Stimulated activated naive CD8-positive, alpha-beta T cell treated with anti-CD3 and anti-CD28 coated beads, Interleukin-15, Interleukin-2, amounts not matched to agents 100 U/mL and 50 U/mL, for 24 hours (primary cell): Measurements from ENCODE around the gene MSMO1.
"Not testable (repeated sequence)": the region's sequence is repeated elsewhere in the genome, so short reads cannot be mapped to it uniquely, and the experiment has no call there.

ENCODE experiments used
- ATAC-seq: fragments of 150-1000 bp; cut with Tn5 transposase; one replicate; pipeline ENCODE4 v1.10.0; 2021
- DNase-seq: peaks from one replicate; pipeline ENCODE4 v3.0.0; 2021

The MSMO1 gene

GRCh38 chr4:165327211-165328100 lies at the start of gene MSMO1:
Gene MSMO1 (plus strand): TSS chr4:165327669. CDS start chr4:165333371, 5,702 bp downstream.
- peak; percentile 99 for ATAC-seq
- DNase-seq = peak; percentile 97

- not testable (repeated sequence) for ATAC-seq, DNase-seq
Observed at GRCh38 chr4:165279531-165279930, 47.9 kb upstream of the MSMO1 start.

- not testable (repeated sequence) for ATAC-seq
Observed at GRCh38 chr4:165284697-165285096, 42.8 kb upstream of the MSMO1 start.

GRCh38 chr4:165286619-165287340 lies 40.7 kb upstream of the MSMO1 start:
- ATAC-seq, DNase-seq: not testable (repeated sequence)

More at GRCh38 chr4:165284697-165285096, 42.8 kb upstream of the MSMO1 start:
- DNase-seq = not testable (repeated sequence)

- DNase-seq = no peak
- ATAC-seq = no peak
Observed at GRCh38 chr4:165288226-165288625, 39.2 kb upstream of the MSMO1 start.

- no peak for DNase-seq
- no peak for ATAC-seq
Observed at GRCh38 chr4:165288639-165289422, 38.6 kb upstream of the MSMO1 start.

- ATAC-seq = no peak
Observed at GRCh38 chr4:165289423-165289785, 38.1 kb upstream of the MSMO1 start.

GRCh38 chr4:165293061-165293460 lies 34.4 kb upstream of the MSMO1 start:
- DNase-seq = no peak
- no peak for ATAC-seq

More at GRCh38 chr4:165289423-165289785, 38.1 kb upstream of the MSMO1 start:
- no peak for DNase-seq

GRCh38 chr4:165293927-165294649 lies 33.4 kb upstream of the MSMO1 start:
- DNase-seq (no peak), ATAC-seq (no peak)

- peak; percentile 52 for ATAC-seq
- DNase-seq = peak; percentile 9
Observed at GRCh38 chr4:165294907-165295306, 32.6 kb upstream of the MSMO1 start.

- ATAC-seq = no peak
- DNase-seq = no peak
Observed at GRCh38 chr4:165297626-165298025, 29.8 kb upstream of the MSMO1 start.

GRCh38 chr4:165299399-165300060 lies 27.9 kb upstream of the MSMO1 start:
- DNase-seq (no peak), ATAC-seq (no peak)

GRCh38 chr4:165301833-165302232 lies 25.6 kb upstream of the MSMO1 start:
- peak; percentile 83 for ATAC-seq
- DNase-seq = no peak

GRCh38 chr4:165302658-165303057 lies 24.8 kb upstream of the MSMO1 start:
- no peak for DNase-seq
- ATAC-seq = no peak

GRCh38 chr4:165308166-165308565 lies 19.3 kb upstream of the MSMO1 start:
- ATAC-seq = no peak

GRCh38 chr4:165308606-165309005 lies 18.9 kb upstream of the MSMO1 start:
- DNase-seq = no peak
- ATAC-seq = no peak

More at GRCh38 chr4:165308166-165308565, 19.3 kb upstream of the MSMO1 start:
- DNase-seq = no peak

GRCh38 chr4:165309456-165309855 lies 18.0 kb upstream of the MSMO1 start:
- no peak for ATAC-seq
- DNase-seq = no peak

- ATAC-seq (no peak), DNase-seq (no peak)
Observed at GRCh38 chr4:165312506-165312905, 15.0 kb upstream of the MSMO1 start.

GRCh38 chr4:165319030-165319429 lies 8.4 kb upstream of the MSMO1 start:
- no peak for DNase-seq
- ATAC-seq = no peak

- ATAC-seq (no peak), DNase-seq (no peak)
Observed at GRCh38 chr4:165319509-165319908, 8.0 kb upstream of the MSMO1 start.
